K562 (cell line): ENCODE measurements around the gene HPS4. TPM values are rescaled to one million over a fixed set of nuclear protein-coding genes. Genes with fewer than 3 reads are reported as not detected.

Source experiments
- ATAC-seq: fragments of 200-7000 bp; cut with Tn5 transposase; 3 replicates; pipeline ENCODE4 v1.9.1; 2020; ENCODE audit warnings: moderate library complexity
- BruUV-seq: library from RNA; stranded (reverse); fragments of 400-500 nt; replicated peaks from 2 replicates; lab custom pipeline; 2021; lab: Mats Ljungman, UMichigan
- CTCF ChIA-PET: fragments of 300-600 bp; formaldehyde crosslinking; extraction: SDS; loops from one replicate; lab custom pipeline; 2021; ENCODE audit warnings: low intra/inter-chr PET ratio; lab: Yijun Ruan, JAX
- POLR2A ChIA-PET: fragments of 300-600, 350-650 bp; sonication (Branson Sonifier 250); formaldehyde crosslinking; extraction: SDS; loops from one replicate; lab custom pipeline; 2021; ENCODE audit warnings: antibody characterized with exemption, inconsistent platforms; lab: Yijun Ruan, JAX
- DNase-seq, 4 experiments: peaks; one replicate each; pipeline versions ENCODE4 v3.0.0 to v3.0.0-alpha.2; 2011 to 2018; ENCODE audit warnings: low spot score in 3 of 4, mixed read lengths in 3 of 4; ENCODE audit errors: extremely low read depth in 1 of 4
- FAIRE-seq: peaks from 2 replicates; lab custom pipeline; 2011; peaks lifted over from hg19 to GRCh38; lab: Jason Lieb, UNC
- H2AFZ ChIP-seq: 2 replicates; pipeline ENCODE4 v1.6.0; 2011; ENCODE audit warnings: low read depth, low read length, control low read depth, inconsistent platforms
- H3K27ac ChIP-seq: fragments of 200-600 bp; 3 replicates; pipeline ENCODE4 v1.8.0; 2011; ENCODE audit warnings: low read depth, mild to moderate bottlenecking, control low read depth, inconsistent platforms, low read length, moderate library complexity, mixed read lengths; ENCODE audit errors: extremely low read depth
- H3K27me3 ChIP-seq, 2 experiments: fragments of 300-600 bp in 1 of 2; 2 replicates in 1 of 2; 3 replicates in 1 of 2; pipeline versions ENCODE4 v1.6.0 to v1.8.0; 2011; ENCODE audit warnings: inconsistent platforms in 2 of 2, low read length in 2 of 2, mild to moderate bottlenecking in 1 of 2, mixed read lengths in 1 of 2, moderate library complexity in 1 of 2; ENCODE audit not compliant: control insufficient read depth in 2 of 2, insufficient read depth in 2 of 2
- H3K36me3 ChIP-seq: fragments of 300-600 bp; 3 replicates; pipeline ENCODE4 v1.8.0; 2011; ENCODE audit warnings: mild to moderate bottlenecking, low read length, inconsistent platforms; ENCODE audit not compliant: control insufficient read depth, insufficient read depth
- H3K4me1 ChIP-seq, 2 experiments: fragments of 200-600 bp in 1 of 2; replicated peaks in 1 of 2; 2 replicates in 1 of 2; 3 replicates in 1 of 2; pipeline versions ENCODE4 v1.5.1 to v1.8.0; 2011; ENCODE audit warnings: inconsistent platforms in 2 of 2, low read length in 2 of 2, mild to moderate bottlenecking in 1 of 2, mixed read lengths in 1 of 2, moderate library complexity in 1 of 2; ENCODE audit not compliant: control insufficient read depth in 2 of 2, insufficient read depth in 2 of 2
- H3K4me2 ChIP-seq: 2 replicates; pipeline ENCODE4 v1.6.1; 2011; ENCODE audit warnings: low read length, control low read depth, inconsistent platforms, mixed read lengths; ENCODE audit not compliant: insufficient read depth
- H3K4me3 ChIP-seq: fragments of 200-600 bp; sonication (generic), shearing (Covaris generic); 2 replicates; pipeline ENCODE4 v1.5.1; 2016; ENCODE audit warnings: control low read depth, inconsistent platforms
- H3K79me2 ChIP-seq: fragments of 200-600 bp; 3 replicates; pipeline ENCODE4 v1.8.0; 2011; ENCODE audit warnings: low read length, inconsistent platforms; ENCODE audit not compliant: control insufficient read depth, insufficient read depth
- H3K9ac ChIP-seq, 2 experiments: 2 replicates each; pipeline versions ENCODE4 v1.6.0 to v1.6.1; 2011; ENCODE audit warnings: low read depth in 2 of 2, low read length in 2 of 2, control low read depth in 1 of 2, inconsistent platforms in 1 of 2, mild to moderate bottlenecking in 1 of 2, mixed read lengths in 1 of 2; ENCODE audit not compliant: insufficient read depth in 1 of 2
- H3K9me1 ChIP-seq: one replicate; pipeline ENCODE4 v1.6.0; 2011; ENCODE audit warnings: inconsistent platforms, mild to moderate bottlenecking, low read length, moderate library complexity; ENCODE audit not compliant: control insufficient read depth, insufficient read depth
- H3K9me3 ChIP-seq: replicated peaks from 2 replicates; pipeline ENCODE4 v1.5.1; 2011; ENCODE audit warnings: low read depth, low read length, inconsistent platforms; ENCODE audit not compliant: control insufficient read depth, insufficient read depth
- H4K20me1 ChIP-seq: replicated peaks from 2 replicates; pipeline ENCODE4 v1.6.1; 2011; ENCODE audit warnings: low read length, inconsistent platforms, mixed read lengths; ENCODE audit not compliant: control insufficient read depth, insufficient read depth
- CREB1 ChIP-seq, 2 experiments: sonication (generic) in 1 of 2; formaldehyde crosslinking in 1 of 2; IDR thresholded peaks; 2 replicates each; pipeline versions ENCODE4 v1.6.1 to v1.8.0; 2012 to 2022; ENCODE audit warnings: inconsistent platforms in 1 of 2, mild to moderate bottlenecking in 1 of 2, missing genetic modification reagents in 1 of 2, moderate library complexity in 1 of 2
- NCOA1 ChIP-seq: fragments of 450-650 bp; IDR thresholded peaks from 2 replicates; pipeline ENCODE4 v1.6.1; 2016; ENCODE audit warnings: low read depth
- PCBP2 ChIP-seq: fragments of 200-400 bp; formaldehyde crosslinking; IDR thresholded peaks from 2 replicates; pipeline ENCODE4 v1.6.1; 2018; ENCODE audit warnings: low read length, low read depth, mild to moderate bottlenecking, moderate library complexity; ENCODE audit not compliant: poor library complexity, severe bottlenecking
- POLR2G ChIP-seq: fragments of 200-400 bp; formaldehyde crosslinking; IDR thresholded peaks from 2 replicates; pipeline ENCODE4 v1.6.1; 2017; ENCODE audit warnings: low read depth, mild to moderate bottlenecking, antibody characterized with exemption, low read length, moderate library complexity
- SIN3B ChIP-seq: fragments of 450-650 bp; IDR thresholded peaks from 2 replicates; pipeline ENCODE4 v1.6.1; 2017; ENCODE audit warnings: low read depth, mild to moderate bottlenecking, moderate library complexity
- SNRNP70 ChIP-seq: fragments of 200-400 bp; formaldehyde crosslinking; optimal IDR thresholded peaks from 2 replicates; pipeline ENCODE3; 2017; ENCODE audit warnings: low read depth, low read length
- TGIF2 ChIP-seq: sonication (generic); formaldehyde crosslinking; IDR thresholded peaks from 2 replicates; pipeline ENCODE4 v1.8.1; 2022; ENCODE audit warnings: mild to moderate bottlenecking, missing genetic modification reagents, moderate library complexity
- ZBTB34 ChIP-seq: fragments of 250-450 bp; sonication (Bioruptor Pico); IDR thresholded peaks from 2 replicates; pipeline ENCODE4 v1.8.0; 2021; ENCODE audit warnings: mild to moderate bottlenecking, moderate library complexity
- ZNF175 ChIP-seq: fragments of 200-800 bp; sonication (Bioruptor generic); IDR thresholded peaks from 2 replicates; pipeline ENCODE4 v1.6.1; 2016; ENCODE audit warnings: low read depth, mild to moderate bottlenecking, missing genetic modification characterization, missing compliant biosample characterization
- WGBS: fragments of 100-300 bp; shearing (Covaris generic); methylation state at CpG from one replicate; pipeline ENCODE4 v1.1.6; 2016; ENCODE audit warnings: low coverage, mixed read lengths; ENCODE audit not compliant: insufficient coverage; ENCODE audit errors: missing lambda C conversion rate; 5-methylcytosine and 5-hydroxymethylcytosine counted together
- in situ Hi-C: fragments of 300-500 bp; cut with MboI; formaldehyde crosslinking; loops from 4 replicates; pipeline ENCODE4 v1.15.0; 2018; ENCODE audit warnings: inconsistent platforms, mixed read lengths
- intact Hi-C: fragments of 100-400 bp; cut with micrococcal nuclease; formaldehyde crosslinking; loops from 2 replicates; pipeline ENCODE4 v1.14.2; 2022
- polyA plus RNA-seq, 8 experiments: library from polyadenylated mRNA; depleted of rRNA in 4 of 8; stranded (reverse) in 5 of 8; unstranded in 3 of 8; fragments of >200 nt; fragmentation: Nextera tagmentation in 2 of 8; fragmentation: Illumina TruSeq in 1 of 8; extraction: Ambion mirVana in 2 of 8; extraction: Trizol in 1 of 8; gene quantifications; 2 replicates each; pipeline versions ENCODE4 v1.2.1 to v1.2.3, GENCODE V29; 2011 to 2014; ENCODE audit warnings: inconsistent platforms in 1 of 8, missing spikeins in 1 of 8
- total RNA-seq, 7 experiments: library from RNA; depleted of rRNA in 6 of 7; stranded (reverse); fragments of >200 nt in 6 of 7; fragmentation: Illumina TruSeq in 2 of 7; extraction: Trizol in 2 of 7; gene quantifications; 2 replicates each; pipeline versions ENCODE4 v1.2.1 to v1.2.3, GENCODE V29; 2011 to 2021; ENCODE audit warnings: low replicate concordance in 1 of 7

The HPS4 gene
- total and polyA plus RNA-seq, 9 of the 15 experiments (the other 6 are each of a cell fraction or from before 2014, with no cell fraction given) = 12.8 to 29.2 (median 25.3) TPM

- no peak overlapping the region for H3K27ac ChIP-seq
- ATAC-seq (no peak), FAIRE-seq (no peak), DNase-seq (no peak)
- H3K9me1 ChIP-seq = no peaks in the 10 kb centered on the region
- H3K4me3 ChIP-seq = no peak overlapping the region
- no peaks in the 10 kb centered on the region; a peak in 1 of 5 replicates for H3K4me1 ChIP-seq
- 93% methylated on average over 4 of the region's 9 CpGs for WGBS
- no TSS peak for BruUV-seq
- ChIA-PET POLR2A (interaction anchor here (0.5 kb wide), 1 partner anchor 560 kb away, joined by 3 read pairs; no protein-coding TSS in a partner anchor), CTCF (no interaction called here)
- in situ Hi-C loops (no loop called here), intact Hi-C loops (no loop called here)
- no peaks in the 10 kb centered on the region for H3K27me3 ChIP-seq
- no peak overlapping the region for H2AFZ ChIP-seq
- no peaks in the 10 kb centered on the region for H3K9me3 ChIP-seq
- TF ChIP-seq NCOA1 (no peak), PCBP2 (no peak), TGIF2 (no peak)
- H3K79me2 ChIP-seq = no peaks in the 10 kb centered on the region
- H3K4me2 ChIP-seq = no peak overlapping the region
- H4K20me1 ChIP-seq = no peaks in the 10 kb centered on the region
- H3K36me3 ChIP-seq = peaks cover 47% of the 10 kb centered on the region; the same call in 2 of the 3 replicates
- H3K9ac ChIP-seq = no peak overlapping the region
Observed at GRCh38 chr22:26453216-26453615, 30.4 kb downstream of the HPS4 start.

GRCh38 chr22:26452236-26453016 lies 31.2 kb downstream of the HPS4 start:
- POLR2A ChIA-PET = no interaction called here
- no peak overlapping the region for H3K4me3 ChIP-seq
- no peak overlapping the region for H3K27ac ChIP-seq
- CTCF ChIA-PET = no interaction called here
- no peaks in the 10 kb centered on the region; a peak in 2 of 5 replicates for H3K4me1 ChIP-seq
- in situ Hi-C loops = no loop called here
- ATAC-seq (no peak), DNase-seq (no peak), FAIRE-seq (no peak)
- peaks cover 40% of the 10 kb centered on the region; the same call in 2 of the 3 replicates for H3K36me3 ChIP-seq
- no peaks in the 10 kb centered on the region for H3K27me3 ChIP-seq
- WGBS = 91% methylated on average over 21 of the region's 23 CpGs
- intact Hi-C loops = no loop called here
- TF ChIP-seq SIN3B (no peak), SNRNP70 (no peak), CREB1 (IDR thresholded peaks at IDR 0.05) (no peak), CREB1 (CRISPR knock-in tag; IDR thresholded peaks at IDR 0.05) (no peak), ZBTB34 (no peak), ZNF175 (no peak), POLR2G (no peak)
- no peak overlapping the region for H3K9ac ChIP-seq
- BruUV-seq = no TSS peak
- H3K9me1 ChIP-seq = no peaks in the 10 kb centered on the region
- H3K9me3 ChIP-seq = no peaks in the 10 kb centered on the region
- no peak overlapping the region for H3K4me2 ChIP-seq
- no peaks in the 10 kb centered on the region for H4K20me1 ChIP-seq
- no peak overlapping the region for H2AFZ ChIP-seq
- H3K79me2 ChIP-seq = no peaks in the 10 kb centered on the region
